HG02571 (cell line): Measurements from ENCODE around the gene C3orf49.

Experiments used
- ATAC-seq: cut with Tn5 transposase; IDR thresholded peaks from one replicate; pipeline ENCODE4 v1.9.1; 2021; ENCODE audit warnings: mild to moderate bottlenecking, moderate library complexity; ENCODE audit not compliant: unreplicated experiment

Gene C3orf49

DNA sequence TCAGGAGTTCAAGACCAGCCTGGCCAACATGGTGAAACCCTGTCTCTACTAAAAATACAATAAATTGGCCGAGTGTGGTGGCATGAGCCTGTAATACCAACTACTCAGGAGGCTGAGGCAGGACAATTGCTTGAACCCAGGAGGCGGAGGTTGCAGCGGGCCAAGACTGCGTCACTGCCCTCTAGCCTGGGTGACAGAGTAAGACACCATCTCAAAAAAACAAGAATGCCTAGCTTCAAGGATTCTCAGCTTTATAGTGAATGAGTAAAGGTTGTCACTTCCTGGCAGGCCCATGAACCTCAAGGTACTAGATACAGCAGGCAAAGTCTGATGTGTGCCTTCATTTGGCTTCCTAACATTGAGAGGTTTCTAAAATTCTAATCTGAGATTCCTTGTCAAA is 30.1 kb downstream of the C3orf49 start:
- no peak for ATAC-seq

DNA sequence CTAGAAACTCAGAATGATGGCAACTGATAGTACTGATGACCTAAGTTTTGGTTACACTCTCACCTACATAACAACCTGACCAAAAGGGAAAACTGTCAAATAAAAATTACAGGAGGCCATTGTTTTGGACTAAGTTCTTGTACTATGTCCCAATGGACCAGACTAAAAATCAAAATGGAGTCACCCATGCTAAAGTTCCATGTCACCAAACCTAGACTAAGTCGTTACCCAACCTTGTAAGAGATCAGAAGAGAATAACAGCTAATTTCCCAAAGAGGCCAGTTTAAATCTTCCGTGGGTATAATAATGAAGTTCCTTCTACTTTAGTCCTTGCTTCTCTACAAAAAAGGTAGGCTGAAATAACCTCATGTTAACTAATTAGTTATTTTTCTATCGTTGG is 32.2 kb downstream of the C3orf49 start:
- ATAC-seq: no peak

DNA sequence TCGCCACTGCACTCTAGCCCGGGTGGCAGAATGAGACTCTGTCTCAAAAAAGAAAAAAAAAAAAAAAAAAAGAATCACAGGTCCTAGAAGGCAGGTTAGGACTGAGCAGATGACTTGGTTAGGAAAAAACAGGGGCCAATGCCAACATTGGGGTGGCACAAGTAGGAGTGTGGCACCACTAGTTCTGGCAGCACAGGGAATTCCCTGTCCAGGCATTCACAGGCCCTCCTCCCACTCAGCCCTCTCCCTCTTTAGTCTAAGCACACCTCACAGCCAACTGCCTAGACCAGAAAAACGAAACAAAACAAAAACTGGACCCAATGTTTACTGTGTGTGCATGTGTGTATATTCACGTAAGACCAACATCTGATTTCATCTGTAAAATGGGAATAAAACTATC is 34.0 kb downstream of the C3orf49 start:
- ATAC-seq: no peak

DNA sequence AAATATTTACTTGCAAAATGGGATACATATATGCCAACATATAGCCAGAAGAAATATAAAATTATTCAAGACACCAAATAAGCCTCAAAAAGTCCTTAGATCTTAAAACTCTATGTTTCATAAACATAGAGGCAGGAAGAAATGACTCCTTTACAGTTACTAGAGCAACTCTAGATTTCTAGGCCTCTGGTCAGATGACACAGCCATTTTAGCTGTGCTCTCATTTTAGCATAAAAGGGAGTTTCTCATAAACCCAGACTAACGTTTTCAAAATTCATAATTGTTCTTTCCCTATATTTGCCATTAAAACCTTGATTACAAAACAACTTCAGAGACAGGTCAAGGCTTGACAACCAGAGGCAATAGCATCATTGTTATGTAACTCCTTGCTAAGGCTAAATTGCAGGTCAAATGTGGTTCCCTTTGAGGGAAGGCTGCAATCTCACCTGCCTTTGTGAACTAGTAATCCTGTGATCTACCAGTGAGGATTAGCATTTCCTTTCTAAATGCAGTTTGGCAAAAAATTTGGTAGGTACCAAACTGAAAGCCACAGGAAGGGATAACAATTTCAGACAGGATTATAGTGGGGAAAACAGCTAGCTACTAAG is 36.3 kb downstream of the C3orf49 start:
- ATAC-seq: no peak

DNA sequence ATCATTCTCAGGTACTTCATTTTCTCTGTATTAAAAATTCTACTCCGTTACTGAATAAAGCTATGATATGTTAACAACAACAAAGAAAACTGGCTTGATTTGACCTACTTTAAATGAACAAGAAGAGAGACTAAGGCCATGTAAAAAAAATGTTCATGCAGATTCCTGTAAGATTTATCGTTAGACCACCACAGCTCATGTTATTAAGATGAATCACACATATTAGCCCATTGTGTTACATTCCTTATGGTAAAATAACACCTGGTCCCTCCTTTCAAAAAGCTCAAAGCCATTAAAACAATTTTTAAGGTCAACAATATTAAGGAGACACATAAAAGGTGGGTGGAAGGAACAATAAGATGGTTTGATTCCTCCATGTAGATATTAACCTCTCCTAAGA is 38.2 kb downstream of the C3orf49 start:
- ATAC-seq: no peak

DNA sequence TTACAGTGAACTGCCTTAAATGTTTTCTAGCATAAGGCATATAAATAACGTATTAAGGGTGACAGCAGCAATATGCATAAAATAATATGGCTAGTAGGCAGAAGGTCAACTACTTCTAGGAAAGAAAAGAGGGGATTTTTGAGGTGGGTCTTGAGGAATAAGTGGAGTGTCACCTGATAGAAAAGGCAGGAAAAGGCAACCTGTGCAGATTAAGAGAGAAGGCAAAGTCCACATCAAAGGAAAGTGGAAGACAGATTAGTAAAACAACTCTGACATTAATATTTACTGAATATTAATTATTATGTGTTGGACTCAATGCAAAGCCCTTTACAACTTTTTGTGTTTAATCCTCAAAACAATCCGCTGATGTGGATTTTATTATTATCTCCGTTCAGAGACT is 41.7 kb downstream of the C3orf49 start:
- no peak for ATAC-seq

DNA sequence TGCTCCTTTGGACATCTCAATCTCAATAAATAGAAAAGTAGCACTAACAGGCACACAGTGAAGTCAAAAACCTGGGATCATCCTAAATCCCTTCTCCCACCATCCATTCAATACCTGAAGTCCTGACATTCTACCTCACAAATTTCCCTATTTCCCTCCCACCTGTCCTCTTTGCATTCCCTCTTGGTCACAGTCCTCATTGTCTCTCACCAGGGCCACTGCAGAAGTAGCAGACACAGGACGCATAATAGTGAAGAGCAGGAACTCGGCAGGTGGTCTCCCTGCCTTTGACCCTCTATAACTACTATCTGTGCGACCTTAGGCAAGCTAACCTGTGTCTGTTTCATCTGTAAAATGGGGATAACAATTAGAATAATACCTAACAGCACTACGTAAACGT is 42.2 kb downstream of the C3orf49 start:
- ATAC-seq: no peak

DNA sequence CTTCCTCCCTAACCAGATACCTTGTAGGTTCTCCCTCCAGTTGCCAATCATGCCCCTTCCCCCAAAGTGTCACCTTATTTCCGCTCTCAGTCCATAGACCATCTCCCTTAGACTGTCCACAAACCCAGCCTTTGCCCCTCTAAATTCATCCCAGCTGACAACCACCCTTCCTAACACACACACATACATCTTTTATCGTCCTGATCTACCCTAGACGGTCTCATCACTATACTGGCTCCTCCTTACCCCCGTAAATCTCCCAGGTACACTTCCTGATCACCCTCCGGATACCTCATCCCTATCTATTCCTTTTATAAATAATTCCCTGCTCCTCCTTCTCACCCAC is 43.7 kb downstream of the C3orf49 start:
- ATAC-seq: peak; percentile 1

DNA sequence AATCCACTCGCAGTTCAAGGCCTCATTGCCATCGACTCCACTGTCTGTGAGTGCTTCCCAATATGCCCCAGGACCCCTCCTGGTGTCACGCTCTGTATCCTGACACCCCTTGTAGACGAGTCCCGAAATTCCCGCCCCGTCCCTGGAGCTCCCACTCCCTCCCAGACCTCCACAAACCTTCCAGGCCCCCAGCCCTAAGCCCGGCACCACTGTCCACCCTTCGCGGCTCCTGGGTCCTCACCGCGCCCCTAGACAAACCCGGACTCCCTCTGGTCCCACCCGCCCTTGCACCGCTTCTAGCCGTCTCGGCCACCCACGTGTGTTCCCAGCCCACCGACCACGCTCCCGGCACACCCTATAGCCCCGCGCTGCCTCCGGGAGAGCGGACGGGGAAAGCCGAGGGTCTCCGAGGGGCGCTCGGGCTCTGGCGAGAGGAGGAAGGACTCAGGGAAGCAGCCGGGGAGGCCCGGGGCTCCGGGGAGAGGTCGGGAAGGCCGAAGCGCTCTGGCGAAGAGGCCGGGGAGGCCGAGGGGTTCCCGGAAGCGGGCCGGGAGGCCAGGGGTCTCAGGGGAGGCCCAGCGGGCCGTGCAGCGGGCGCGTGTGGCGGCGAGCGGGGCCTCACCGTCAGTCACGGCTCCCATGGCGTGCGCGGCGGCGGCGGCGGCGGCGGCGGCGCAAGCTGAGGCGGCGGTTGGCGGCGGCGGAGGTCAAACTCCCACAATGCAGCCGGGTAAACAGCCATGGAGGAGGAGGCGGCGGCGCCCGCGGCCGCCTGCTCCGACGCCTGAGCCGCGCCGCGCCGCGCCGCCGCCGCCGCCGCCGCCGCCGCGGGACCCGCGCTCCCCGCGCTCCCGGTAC is 44.3 kb downstream of the C3orf49 start, which contains the start of the genes ATXN7 and THOC7:
Gene ATXN7 (plus strand): TSS at position 718 of the 858 bp plus-strand sequence. CDS start 48,732 bp downstream, outside the sequence.
Gene THOC7 (minus strand): TSS at position 656 of the 858 bp plus-strand sequence. CDS start 15 bp downstream, at position 641.
- peak; percentile 70 for ATAC-seq

DNA sequence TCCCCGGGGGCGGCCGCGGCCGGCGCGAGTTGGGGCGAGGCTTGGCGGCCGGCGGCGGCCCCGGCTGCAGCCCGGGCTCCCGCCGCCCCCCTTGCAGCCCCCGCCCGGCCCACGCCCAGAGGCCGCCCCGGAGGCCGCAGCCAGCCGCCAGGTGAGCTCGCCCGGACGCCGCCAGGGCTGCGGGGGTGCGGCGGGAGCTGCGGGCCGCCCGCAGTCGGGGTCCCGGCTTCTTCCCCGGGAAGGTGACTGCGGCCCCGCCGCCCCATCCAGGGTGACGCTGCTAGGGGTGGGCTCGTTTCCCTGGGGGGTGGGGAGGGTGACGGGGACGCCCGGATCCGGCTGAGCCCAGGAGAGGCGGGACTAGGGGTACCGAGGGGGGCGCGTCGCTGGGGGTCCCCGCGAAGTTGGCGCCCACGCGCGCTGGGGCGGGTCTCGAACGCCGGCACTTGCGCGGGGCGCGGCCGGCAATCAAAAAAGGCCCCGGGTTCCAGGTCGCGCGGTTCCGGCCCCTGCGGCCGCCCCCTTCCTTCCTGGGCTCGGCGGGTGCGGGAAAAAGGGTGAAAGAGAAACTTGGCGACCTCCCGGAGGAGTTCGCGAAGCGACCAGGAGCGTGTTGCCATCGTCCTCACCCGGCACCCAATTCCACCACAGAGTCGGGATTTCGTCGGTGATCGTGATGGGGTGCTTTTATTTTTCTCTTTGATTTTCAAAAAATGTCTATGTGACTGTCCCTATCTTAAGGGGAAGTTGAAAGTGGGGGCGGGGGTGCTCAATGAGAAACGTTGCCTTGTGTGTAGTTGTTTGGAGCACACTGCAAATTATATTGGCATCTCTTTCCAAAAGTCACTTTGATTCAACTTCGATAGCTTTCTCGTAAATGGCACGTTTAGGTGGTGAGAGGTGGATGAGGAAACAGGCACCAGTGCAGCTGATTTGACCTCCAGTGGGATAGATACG is 45.2 kb downstream of the C3orf49 start:
- ATAC-seq: peak; percentile 60

DNA sequence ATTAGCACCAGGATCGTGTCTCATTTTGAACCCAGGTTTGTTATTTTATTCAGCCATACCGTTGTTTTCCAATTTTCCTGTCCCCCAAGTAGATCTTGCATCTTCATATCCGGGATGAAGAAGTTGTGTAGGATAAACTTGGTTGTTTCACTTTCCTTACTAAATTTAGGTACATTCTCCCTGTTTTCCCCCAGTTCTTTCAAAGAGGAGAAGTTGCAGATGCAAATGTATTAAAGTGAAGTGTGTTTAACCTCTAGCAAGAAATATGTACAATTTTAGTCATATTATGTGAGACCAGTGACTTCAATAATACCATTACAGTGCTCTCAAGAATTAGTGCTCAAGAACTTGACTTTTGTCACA is 45.8 kb downstream of the C3orf49 start:
- no peak for ATAC-seq

DNA sequence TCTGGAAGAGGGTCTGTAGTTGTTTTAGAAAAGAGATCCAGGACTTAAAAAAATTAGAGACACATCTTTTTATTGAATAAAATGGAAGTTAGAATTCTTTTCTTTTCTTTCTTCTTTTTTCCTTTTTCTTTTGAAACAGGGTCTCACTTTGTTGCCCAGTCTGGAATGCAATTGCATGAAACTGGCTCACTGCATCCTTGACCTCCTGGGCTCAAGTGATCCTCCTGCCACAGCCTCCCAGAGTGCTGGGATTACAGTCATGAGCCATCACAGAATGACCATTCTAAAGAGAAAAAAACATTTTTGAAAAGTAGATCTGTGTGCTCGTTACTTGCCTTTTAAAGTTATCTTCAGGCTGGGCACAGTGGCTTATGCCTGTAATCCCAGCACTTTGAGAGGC is 48.1 kb downstream of the C3orf49 start:
- no peak for ATAC-seq

DNA sequence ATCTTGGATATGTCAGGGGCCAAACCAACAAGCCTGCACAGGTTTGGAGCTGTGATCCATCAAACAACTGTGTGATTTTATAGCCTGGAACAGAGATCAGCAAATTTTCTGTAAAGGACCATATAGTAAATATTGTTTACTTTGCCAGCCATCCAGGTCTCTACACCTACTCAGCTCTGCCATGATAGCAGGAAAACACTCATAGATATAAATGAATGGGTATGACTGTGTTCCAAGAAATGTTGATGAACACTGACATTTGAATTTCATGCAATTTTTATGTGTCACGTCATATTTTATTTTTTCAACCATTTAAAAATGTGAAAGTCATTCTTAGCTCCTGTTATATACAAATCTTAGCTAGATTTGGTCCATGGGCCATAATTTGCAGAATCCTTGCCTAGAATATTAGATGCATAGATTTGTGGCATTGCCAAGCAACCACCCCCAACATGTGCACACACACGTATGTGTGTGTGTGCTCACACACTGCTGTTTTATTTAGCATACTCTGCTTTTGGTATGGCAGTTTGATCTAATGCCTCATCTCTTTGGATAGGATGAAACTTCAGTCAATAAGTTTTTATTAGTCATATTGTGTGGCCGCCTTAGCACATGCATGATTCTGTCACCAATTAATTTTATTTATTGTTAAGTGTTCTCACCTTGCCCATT is 51.0 kb downstream of the C3orf49 start:
- ATAC-seq: no peak

DNA sequence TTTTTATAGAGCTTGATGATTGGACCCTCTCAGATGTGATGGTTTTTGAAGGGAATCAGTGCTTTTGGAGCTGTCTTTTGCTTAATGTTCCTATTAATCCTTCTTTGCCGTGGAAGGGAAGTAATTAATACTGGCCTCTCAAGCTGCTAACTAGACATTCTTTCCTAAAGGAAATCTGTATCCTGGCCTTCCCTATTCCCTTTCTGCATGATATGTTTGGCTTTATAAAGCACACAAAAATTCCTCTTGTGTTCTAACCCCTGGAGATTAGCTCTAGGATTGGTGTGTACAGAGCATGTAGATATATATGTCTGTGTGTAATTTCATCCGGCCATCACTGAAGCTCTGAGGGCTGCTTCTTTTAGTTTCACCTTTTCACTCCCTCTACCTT is 51.5 kb downstream of the C3orf49 start:
- ATAC-seq: no peak

DNA sequence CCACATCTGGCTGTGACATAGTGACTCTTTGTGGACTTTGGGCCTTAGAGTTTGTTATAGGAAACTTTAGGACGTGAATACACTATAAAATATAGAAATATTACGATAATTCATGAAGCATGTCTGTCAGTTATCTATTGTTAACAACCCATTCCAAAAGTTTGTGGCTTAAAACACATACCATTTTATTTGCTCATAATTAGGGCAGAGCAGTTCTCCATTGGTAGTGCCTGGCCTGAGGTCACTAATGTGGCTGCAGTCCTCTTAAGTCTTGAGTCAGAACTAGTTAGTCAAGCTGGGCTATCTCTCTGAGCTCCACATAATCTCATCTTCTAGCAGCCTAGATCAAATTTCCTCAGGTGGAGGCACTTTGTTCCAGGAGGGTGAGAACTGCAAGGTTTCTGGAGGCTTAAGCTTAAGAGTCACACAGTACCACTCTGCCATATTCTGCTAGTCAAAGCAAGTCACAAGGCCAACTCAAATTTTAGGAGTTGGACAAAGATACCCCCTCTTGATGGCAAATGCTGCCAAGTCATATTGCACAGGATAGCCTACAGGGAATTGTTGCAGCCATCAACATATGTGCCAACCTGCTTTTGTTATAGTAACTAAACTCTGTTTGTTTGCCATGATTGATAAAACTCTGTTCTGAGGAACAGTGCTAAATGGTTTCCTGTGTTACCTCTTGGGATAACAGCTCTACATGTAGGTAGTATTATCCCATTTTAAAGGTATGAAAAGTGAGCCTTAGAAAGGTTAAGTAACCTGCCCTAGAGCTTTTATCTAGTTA is 53.2 kb downstream of the C3orf49 start:
- no peak for ATAC-seq

DNA sequence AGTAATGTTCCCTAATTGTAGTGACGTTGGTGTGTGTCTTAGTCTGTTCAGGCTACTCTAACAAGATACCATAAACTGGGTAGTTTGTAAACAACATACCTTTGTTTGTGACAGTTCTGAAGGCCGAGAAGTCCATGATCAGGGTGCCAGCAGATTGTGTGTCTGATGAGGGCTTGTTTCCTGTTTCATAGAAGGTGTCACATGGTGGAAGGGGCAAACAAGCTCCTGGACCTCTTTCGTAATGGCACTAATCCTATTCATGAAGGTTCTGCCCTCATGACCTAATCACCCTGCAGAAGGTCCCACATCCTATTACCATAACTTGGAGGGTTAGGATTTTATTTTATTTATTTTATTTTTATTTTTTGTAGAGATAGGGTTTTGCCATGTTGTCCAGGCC is 55.7 kb downstream of the C3orf49 start:
- no peak for ATAC-seq

DNA sequence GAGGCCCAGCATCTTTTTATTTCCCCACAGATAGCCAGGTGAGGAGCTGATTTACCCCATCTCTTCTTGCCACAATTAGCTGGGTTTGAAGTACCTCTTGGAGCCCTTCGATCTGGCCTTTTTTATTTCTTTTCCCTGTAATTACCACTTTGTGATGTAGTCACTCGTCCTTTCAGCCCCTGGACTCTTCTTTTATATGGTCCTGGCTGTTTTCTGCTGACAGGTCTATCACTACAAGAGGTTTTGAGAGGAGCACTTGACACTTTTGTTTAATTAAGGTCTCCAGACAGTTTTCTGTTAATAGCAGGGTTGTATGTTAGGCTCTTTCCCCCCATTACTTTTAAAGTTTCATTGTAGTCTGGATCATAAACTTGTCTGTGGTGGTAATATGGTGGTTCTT is 56.4 kb downstream of the C3orf49 start:
- no peak for ATAC-seq

DNA sequence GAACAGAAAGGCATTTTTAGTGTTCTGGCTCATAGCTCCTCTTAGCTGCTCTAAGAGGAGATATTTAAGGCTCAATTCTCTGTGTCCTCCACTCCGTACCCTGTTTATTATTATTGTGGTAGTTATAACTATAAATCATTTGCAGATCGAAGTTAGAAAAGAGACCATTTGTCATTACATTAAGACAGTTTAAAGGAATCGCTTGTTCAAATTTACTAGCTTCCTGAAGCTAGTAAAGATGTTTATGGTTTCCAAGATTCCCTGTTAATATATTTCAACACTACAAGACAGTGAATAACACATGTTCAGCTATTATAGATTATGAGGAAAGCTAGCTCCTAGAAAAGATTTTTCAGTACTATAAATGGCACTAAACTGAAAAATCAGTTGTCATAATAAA is 57.2 kb downstream of the C3orf49 start:
- no peak for ATAC-seq

DNA sequence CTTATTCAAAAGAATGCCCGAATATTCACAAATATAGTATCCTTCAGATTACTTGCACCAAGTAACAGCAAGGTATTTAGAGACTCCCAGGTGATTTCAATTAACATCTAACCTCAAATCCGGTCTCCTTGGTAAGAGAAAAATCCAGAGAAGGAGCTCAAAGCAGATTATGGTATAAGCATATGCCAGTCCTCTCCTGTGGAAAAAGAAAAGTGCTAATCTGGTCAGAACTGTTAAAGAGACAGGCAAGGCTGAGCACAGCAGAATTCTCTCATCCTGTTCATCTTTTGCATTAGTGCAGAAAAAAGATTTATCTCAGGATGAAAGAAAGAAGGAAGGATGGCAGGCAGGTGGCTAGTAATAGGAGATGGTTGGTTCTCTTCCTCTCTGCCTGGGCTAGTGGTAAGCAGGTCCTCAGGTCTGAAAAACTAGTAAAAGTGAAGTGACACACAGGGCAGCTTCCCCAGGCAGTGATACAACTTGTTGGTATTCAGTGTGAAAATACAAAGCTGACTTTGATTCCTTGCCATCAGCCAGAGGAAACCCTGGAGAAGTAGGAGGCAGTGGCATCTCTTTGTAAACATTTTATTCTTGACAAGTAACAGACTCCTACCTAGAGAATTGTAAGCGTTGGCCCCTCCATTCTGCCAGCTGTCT is 58.8 kb downstream of the C3orf49 start:
- ATAC-seq: no peak
